ENCODE results near the gene TMEM14C. TPM values are rescaled to one million over a fixed set of nuclear protein-coding genes. Genes with fewer than 3 reads are reported as not detected.

TMEM14C gene
- total RNA-seq, 1 experiment from 2014 or later = 97.2 TPM

DNA sequence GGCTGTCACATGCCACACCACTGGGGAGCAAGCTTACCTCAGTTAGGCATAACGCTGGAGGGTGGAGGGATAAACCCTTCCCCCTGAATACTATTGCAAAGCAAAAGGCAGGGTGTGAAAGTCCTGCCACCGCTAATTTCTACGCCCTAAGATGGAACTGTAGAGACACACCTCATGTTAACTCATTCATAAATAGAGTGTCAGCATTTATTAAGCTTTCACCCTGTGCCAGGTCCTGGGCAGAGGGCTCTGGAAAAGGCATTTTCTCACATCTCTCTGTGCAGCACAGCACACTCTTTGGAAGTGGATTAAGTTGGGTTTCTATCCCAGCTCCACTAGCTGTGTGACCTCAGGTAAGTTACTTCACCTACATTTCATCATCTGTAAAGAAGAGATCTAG lies 46.5 kb downstream of the TMEM14C start:
- Histone ChIP-seq H3K27me3 (no peaks in the 10 kb centered on the region), H3K36me3 (no peaks in the 10 kb centered on the region; the same call in 1 of the 2 replicates), H3K4me3 (no peak overlapping the region), H3K27ac (no peak overlapping the region), H3K4me1 (no peaks in the 10 kb centered on the region), H3K9me3 (replicated peaks) (no peaks in the 10 kb centered on the region)
- no peak for DNase-seq

DNA sequence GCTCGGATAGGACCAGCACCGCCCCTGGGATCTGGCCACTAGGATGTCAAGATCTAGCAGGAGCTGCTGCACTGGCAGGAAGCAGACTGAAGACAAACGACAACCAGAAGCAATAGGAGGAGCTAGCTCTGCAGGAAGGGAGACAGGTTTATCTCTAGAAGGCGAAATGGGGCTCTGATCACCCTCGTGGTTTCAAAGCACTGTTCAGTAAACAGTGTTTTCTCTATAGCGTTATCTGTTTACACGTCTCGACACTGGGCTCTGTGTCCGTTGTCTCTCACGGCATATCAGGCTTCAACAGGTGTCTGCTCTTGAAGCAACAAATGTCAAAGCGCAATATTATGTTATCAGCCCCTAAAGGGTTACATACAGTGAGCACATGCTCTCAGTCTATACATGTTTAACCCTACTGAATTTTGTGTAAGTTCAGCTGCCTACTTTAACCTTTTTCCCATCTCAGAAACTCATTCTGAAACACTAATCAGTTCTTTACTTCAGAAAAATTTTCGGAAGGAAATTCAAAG lies 48.6 kb downstream of the TMEM14C start:
- no peak overlapping the region for H3K27ac ChIP-seq
- H3K4me1 ChIP-seq = no peaks in the 10 kb centered on the region
- no peaks in the 10 kb centered on the region for H3K27me3 ChIP-seq
- no peak for DNase-seq
- no peak overlapping the region for H3K4me3 ChIP-seq
- H3K36me3 ChIP-seq = no peaks in the 10 kb centered on the region; the same call in 1 of the 2 replicates
- H3K9me3 ChIP-seq (replicated peaks) = no peaks in the 10 kb centered on the region

DNA sequence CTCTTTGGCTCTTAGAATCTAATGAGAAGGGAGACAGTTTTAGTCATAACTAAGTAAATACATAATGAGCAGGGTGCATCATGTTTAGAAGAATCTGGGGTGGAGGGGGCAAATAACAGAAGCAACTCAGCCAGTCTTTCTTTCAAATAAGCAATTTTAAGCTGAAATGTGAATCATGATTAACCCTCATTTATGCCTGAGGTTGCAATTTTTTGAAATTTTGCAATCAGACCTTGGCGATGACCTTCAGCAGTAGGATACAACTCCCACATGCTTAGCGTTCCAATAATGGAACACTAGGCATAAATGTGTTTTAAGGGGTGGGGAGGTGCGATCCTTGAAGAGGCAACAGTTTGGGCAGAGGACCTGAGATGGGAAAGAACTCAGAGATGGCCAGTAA lies 55.4 kb downstream of the TMEM14C start:
- H3K27me3 ChIP-seq = no peaks in the 10 kb centered on the region
- DNase-seq = no peak
- H3K27ac ChIP-seq = no peak overlapping the region
- no peaks in the 10 kb centered on the region for H3K9me3 ChIP-seq (replicated peaks)
- no peaks in the 10 kb centered on the region for H3K36me3 ChIP-seq
- H3K4me3 ChIP-seq = no peak overlapping the region
- no peaks in the 10 kb centered on the region for H3K4me1 ChIP-seq

DNA sequence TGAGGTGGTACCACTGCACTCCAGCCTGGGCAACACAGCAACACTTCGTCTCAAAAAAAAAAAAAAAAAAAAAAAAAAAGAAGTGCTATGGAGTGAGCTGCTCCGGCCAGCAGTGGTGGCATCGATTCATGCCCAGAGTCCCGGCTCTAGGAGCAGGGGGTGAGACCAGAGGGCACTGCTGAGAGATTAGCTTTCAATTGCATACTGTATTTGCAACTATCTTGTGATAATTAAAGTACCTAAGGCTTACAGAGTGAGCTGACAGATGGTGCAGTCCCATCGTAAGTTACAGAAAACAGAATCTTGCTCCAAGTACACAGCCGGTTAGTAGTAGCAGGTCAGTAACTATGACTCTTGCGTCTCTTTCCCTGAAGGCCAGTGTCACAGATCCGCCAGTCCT lies 56.2 kb downstream of the TMEM14C start:
- Histone ChIP-seq H3K4me3 (no peak overlapping the region), H3K27ac (no peak overlapping the region), H3K27me3 (no peaks in the 10 kb centered on the region), H3K9me3 (replicated peaks) (no peaks in the 10 kb centered on the region), H3K4me1 (no peaks in the 10 kb centered on the region), H3K36me3 (no peaks in the 10 kb centered on the region)
- no peak for DNase-seq

Other genes starting within 250 kb of the TMEM14C start
- 0.14 and 0.28 TPM in 2 replicates for gene GCNT2, start 201.7 kb upstream of the TMEM14C start, total RNA-seq (2014; rRNA removed; shearing (Covaris generic))
- gene C6orf52, start 28.5 kb upstream of the TMEM14C start, total RNA-seq (2014; rRNA removed; shearing (Covaris generic)) = not detected in 2 replicates
- 23.3 and 25.5 TPM in 2 replicates for gene PAK1IP1, start 28.1 kb upstream of the TMEM14C start, total RNA-seq (2014; rRNA removed; shearing (Covaris generic))
- gene TMEM14B, start 24.7 kb downstream of the TMEM14C start, total RNA-seq (2014; rRNA removed; shearing (Covaris generic)) = 68.8 and 73.7 TPM in 2 replicates
- 0.18 and 0.51 TPM in 2 replicates for gene MAK, start 115.5 kb downstream of the TMEM14C start, total RNA-seq (2014; rRNA removed; shearing (Covaris generic))
- gene GCM2, start 159.0 kb downstream of the TMEM14C start, total RNA-seq (2014; rRNA removed; shearing (Covaris generic)) = 0.05 TPM in 1 of 2 replicates, not detected in the other
- 3.0 and 3.5 TPM in 2 replicates for gene SYCP2L, start 164.0 kb downstream of the TMEM14C start, total RNA-seq (2014; rRNA removed; shearing (Covaris generic))

Data from SJCRH30 (cell line).